Transverse colon (tissue), 4 donors: ENCODE measurements around the gene KLF13. TPM values are rescaled to one million over a fixed set of nuclear protein-coding genes. Genes with fewer than 3 reads are reported as not detected.
A peak's percentile ranks its signal among the peaks of the same experiment; 100 is the strongest.

Experiments
- DNase-seq: peaks from one replicate; pipeline ENCODE4 v3.0.0-alpha.2; 2019
- H3K27ac ChIP-seq, 4 donors: fragments of 200-600 bp; sonication (generic); 2 replicates each; pipeline ENCODE4 v1.5.1; 2016 to 2018; ENCODE audit warnings: inconsistent platforms in 4 of 4
- H3K27me3 ChIP-seq: fragments of 200-600 bp; sonication (generic); 2 replicates; pipeline ENCODE4 v1.5.1; 2017; ENCODE audit warnings: inconsistent platforms
- H3K36me3 ChIP-seq, 4 donors: fragments of 200-600 bp; sonication (generic); 2 replicates each; pipeline ENCODE4 v1.5.1; 2017 to 2019; ENCODE audit warnings: inconsistent platforms in 4 of 4
- H3K4me1 ChIP-seq, 4 donors: fragments of 200-600 bp; sonication (generic); 2 replicates each; pipeline ENCODE4 v1.5.1; 2017 to 2020; ENCODE audit warnings: inconsistent platforms in 4 of 4
- H3K4me3 ChIP-seq, 4 donors: fragments of 200-600 bp; sonication (generic); 1 replicate in 1 of 4; 2 replicates in 3 of 4; pipeline versions ENCODE4 v1.5.1 to v1.6.1; 2017 to 2019; ENCODE audit warnings: inconsistent platforms in 4 of 4
- H3K9me3 ChIP-seq, 2 donors: fragments of 200-600 bp; sonication (generic); 2 replicates each; pipeline ENCODE4 v1.5.1; 2017 to 2019; ENCODE audit warnings: inconsistent platforms in 2 of 2
- CTCF ChIP-seq, 5 experiments: fragments of 200-600 bp in 3 of 5; fragments of 450-650 bp in 2 of 5; sonication (generic) in 3 of 5; IDR thresholded peaks; 1 replicate in 2 of 5; 2 replicates in 3 of 5; pipeline ENCODE4 v1.5.1; 2016 to 2017; ENCODE audit warnings: antibody characterized with exemption in 5 of 5, inconsistent platforms in 3 of 5, mild to moderate bottlenecking in 2 of 5, moderate library complexity in 1 of 5
- EP300 ChIP-seq: sonication (generic); formaldehyde crosslinking; IDR thresholded peaks from one replicate; pipeline ENCODE4 v1.6.1; 2017; ENCODE audit warnings: antibody characterized with exemption, low read depth
- POLR2A ChIP-seq: fragments of 450-650 bp; IDR thresholded peaks from one replicate; pipeline ENCODE4 v1.6.1; 2016; ENCODE audit warnings: antibody characterized with exemption, mild to moderate bottlenecking, moderate library complexity
- POLR2AphosphoS5 ChIP-seq, 3 donors: sonication (generic); formaldehyde crosslinking; IDR thresholded peaks; one replicate each; pipeline ENCODE4 v1.6.1; 2016; ENCODE audit warnings: antibody characterized with exemption in 3 of 3
- WGBS, 2 donors: methylation state at CpG; one replicate each; pipeline ENCODE4 v1.1.5; 2018; ENCODE audit warnings: low coverage in 1 of 2; 5-methylcytosine and 5-hydroxymethylcytosine counted together
- in situ Hi-C, 4 donors: fragments of 200-750 bp; cut with MboI; loops; one replicate each; pipeline versions ENCODE4 v1.15.0 to v1.15.1; 2017; ENCODE audit warnings: low sequenced_read_pairs in 3 of 4, low pct_ligation_motif_present in 1 of 4, low pct_unique_long_range_greater_than_20kb in 1 of 4
- intact Hi-C: fragments of 100-400 bp; cut with DNase I; formaldehyde crosslinking; loops from one replicate; pipeline ENCODE4 v1.15.1; 2023; ENCODE audit warnings: low total_unique reads
- total RNA-seq, 4 donors: library from RNA; depleted of rRNA; stranded (reverse); fragments of >200 nt; gene quantifications; one replicate each; pipeline ENCODE4 v1.1.0, GENCODE V29; 2016

Gene KLF13
- total RNA-seq, 4 donors from 2014 or later: 39.0 to 81.2 (median 68.8) TPM

GRCh38 chr15:31338879-31339557 is 12.4 kb downstream of the KLF13 start:
- TF ChIP-seq POLR2AphosphoS5 (IDR thresholded peaks at IDR 0.05) (no peak), POLR2A (no peak), EP300 (no peak), CTCF (IDR thresholded peaks at IDR 0.05) (no peak)
- Histone ChIP-seq H3K4me1 (peaks cover 58 to 100% (median 79%) of the 10 kb centered on the region in 4 donors), H3K27ac (peak overlapping the region; percentile 72 to 76 (median 74)), H3K4me3 (no peak overlapping the region), H3K9me3 (no peaks in the 10 kb centered on the region), H3K36me3 (no peaks in the 10 kb centered on the region), H3K27me3 (no peaks in the 10 kb centered on the region)
- intact Hi-C loops (loop anchor here (10.0 kb wide), 1 partner anchor 56 kb away; no protein-coding TSS in a partner anchor), in situ Hi-C loops (loop anchor here in 3 of 4 donors (10.0 kb wide), 2 partner anchors 124 to 146 kb away; no protein-coding TSS in a partner anchor)
- 39 to 49% methylated on average over 2 to 9 of the region's 9 CpGs for WGBS, 2 donors
- no peak for DNase-seq

- peak overlapping the region; percentile 72 to 76 (median 74) for H3K27ac ChIP-seq
- peaks cover 63 to 100% (median 84%) of the 10 kb centered on the region in 4 donors for H3K4me1 ChIP-seq
- 79% methylated on average over 5 of the region's 10 CpGs; no CpG with 5 or more reads in 1 of the 2 donors for WGBS, 2 donors
- no peaks in the 10 kb centered on the region for H3K27me3 ChIP-seq
- no peak for DNase-seq
- no peaks in the 10 kb centered on the region for H3K36me3 ChIP-seq
- H3K4me3 ChIP-seq: no peak overlapping the region
- in situ Hi-C loops (loop anchor here in 3 of 4 donors (10.0 kb wide), 2 partner anchors 125 to 145 kb away; no protein-coding TSS in a partner anchor), intact Hi-C loops (loop anchor here (10.0 kb wide), 1 partner anchor 55 kb away; no protein-coding TSS in a partner anchor)
- no peak for TF ChIP-seq POLR2AphosphoS5 (IDR thresholded peaks at IDR 0.05)
- no peak for TF ChIP-seq POLR2A
- H3K9me3 ChIP-seq: no peaks in the 10 kb centered on the region
Observed at GRCh38 chr15:31339558-31339895, 12.9 kb downstream of the KLF13 start.

GRCh38 chr15:31340047-31340446 is 13.4 kb downstream of the KLF13 start:
- H3K36me3 ChIP-seq: no peaks in the 10 kb centered on the region
- no peak for TF ChIP-seq POLR2AphosphoS5 (IDR thresholded peaks at IDR 0.05)
- no peak for TF ChIP-seq EP300
- TF ChIP-seq POLR2A: no peak
- no peak for TF ChIP-seq CTCF (IDR thresholded peaks at IDR 0.05)

GRCh38 chr15:31340592-31340991 is 14.0 kb downstream of the KLF13 start:
- H3K9me3 ChIP-seq: no peaks in the 10 kb centered on the region
- DNase-seq: no peak
- WGBS, 2 donors: 85 to 100% methylated on average over 3 to 7 of the region's 7 CpGs
- no peaks in the 10 kb centered on the region for H3K27me3 ChIP-seq
- intact Hi-C loops (no loop called here), in situ Hi-C loops (no loop called here)
- H3K27ac ChIP-seq: no peak overlapping the region
- H3K4me3 ChIP-seq: no peak overlapping the region
- peaks cover 67 to 100% (median 85%) of the 10 kb centered on the region in 4 donors for H3K4me1 ChIP-seq
- no peaks in the 10 kb centered on the region for H3K36me3 ChIP-seq
- TF ChIP-seq POLR2A (no peak), EP300 (no peak), CTCF (IDR thresholded peaks at IDR 0.05) (no peak), POLR2AphosphoS5 (IDR thresholded peaks at IDR 0.05) (no peak)

More at GRCh38 chr15:31340047-31340446, 13.4 kb downstream of the KLF13 start:
- no peak for DNase-seq
- in situ Hi-C loops: no loop called here
- 82% methylated on average over 5 of the region's 5 CpGs; no CpG with 5 or more reads in 1 of the 2 donors for WGBS, 2 donors
- Histone ChIP-seq H3K4me3 (no peak overlapping the region), H3K4me1 (peaks cover 64 to 100% (median 84%) of the 10 kb centered on the region in 4 donors), H3K27me3 (no peaks in the 10 kb centered on the region), H3K9me3 (no peaks in the 10 kb centered on the region), H3K27ac (peak overlapping the region; percentile 72 to 76 (median 74))
- intact Hi-C loops: no loop called here
